CD4-positive, alpha-beta T cell treated with Interleukin-15 for 1 hour (primary cell): ENCODE data around the gene CT45A3.
"Not testable (repeated sequence)": the region's sequence is repeated elsewhere in the genome, so short reads cannot be mapped to it uniquely, and the experiment has no call there.

Source experiments
- DNase-seq: peaks from one replicate; pipeline ENCODE4 v3.0.0-alpha.2; 2020

Gene CT45A3

GRCh38 chrX:135768091-135768490 lies at the start of gene CT45A3:
Gene CT45A3, minus strand, starts transcription at chrX:135768191. Its CDS starts 3,747 bp downstream, at chrX:135764444.
- not testable (repeated sequence) for DNase-seq

GRCh38 chrX:135802687-135803086 lies 34.7 kb upstream of the CT45A3 start, which contains the start of gene CT45A6:
Gene CT45A6, minus strand, starts transcription at chrX:135802787. Its CDS starts 3,794 bp downstream, at chrX:135798993.
- DNase-seq, result not testable (repeated sequence)

- DNase-seq, result not testable (repeated sequence)
Measured at GRCh38 chrX:135785403-135785802, 17.4 kb upstream of the CT45A3 start, which contains the start of gene CT45A5. Gene CT45A5, minus strand, starts transcription at chrX:135785503. Its CDS starts 3,774 bp downstream, at chrX:135781729.

GRCh38 chrX:135744739-135745138 lies 23.3 kb downstream of the CT45A3 start:
- not testable (repeated sequence) for DNase-seq

GRCh38 chrX:135741192-135741715 lies 26.7 kb downstream of the CT45A3 start:
- DNase-seq, result no peak

GRCh38 chrX:135740681-135741149 lies 27.3 kb downstream of the CT45A3 start:
- DNase-seq, result no peak

GRCh38 chrX:135737366-135738071 lies 30.5 kb downstream of the CT45A3 start:
- DNase-seq, result no peak

GRCh38 chrX:135734666-135735065 lies 33.3 kb downstream of the CT45A3 start:
- not testable (repeated sequence) for DNase-seq

GRCh38 chrX:135713795-135714194 lies 54.2 kb downstream of the CT45A3 start:
- no peak for DNase-seq

GRCh38 chrX:135713183-135713689 lies 54.8 kb downstream of the CT45A3 start, which contains the start of gene CT45A1:
Gene CT45A1, plus strand, starts transcription at chrX:135713639. Its CDS starts 5,302 bp downstream, at chrX:135718941.
- DNase-seq, result not testable (repeated sequence)
